LNCAP (cell line): Measurements from ENCODE around the gene OR10C1.

Source experiments
- TF ChIP-seq, protein P1 (sequence below): fragments of 450-650 bp; IDR thresholded peaks from 2 replicates; pipeline ENCODE4 v1.5.1; 2017; ENCODE audit warnings: mild to moderate bottlenecking

The OR10C1 gene

GRCh38 chr6:29489286-29489685 lies 50.2 kb downstream of the OR10C1 start:
- TF ChIP-seq, protein P1, sequence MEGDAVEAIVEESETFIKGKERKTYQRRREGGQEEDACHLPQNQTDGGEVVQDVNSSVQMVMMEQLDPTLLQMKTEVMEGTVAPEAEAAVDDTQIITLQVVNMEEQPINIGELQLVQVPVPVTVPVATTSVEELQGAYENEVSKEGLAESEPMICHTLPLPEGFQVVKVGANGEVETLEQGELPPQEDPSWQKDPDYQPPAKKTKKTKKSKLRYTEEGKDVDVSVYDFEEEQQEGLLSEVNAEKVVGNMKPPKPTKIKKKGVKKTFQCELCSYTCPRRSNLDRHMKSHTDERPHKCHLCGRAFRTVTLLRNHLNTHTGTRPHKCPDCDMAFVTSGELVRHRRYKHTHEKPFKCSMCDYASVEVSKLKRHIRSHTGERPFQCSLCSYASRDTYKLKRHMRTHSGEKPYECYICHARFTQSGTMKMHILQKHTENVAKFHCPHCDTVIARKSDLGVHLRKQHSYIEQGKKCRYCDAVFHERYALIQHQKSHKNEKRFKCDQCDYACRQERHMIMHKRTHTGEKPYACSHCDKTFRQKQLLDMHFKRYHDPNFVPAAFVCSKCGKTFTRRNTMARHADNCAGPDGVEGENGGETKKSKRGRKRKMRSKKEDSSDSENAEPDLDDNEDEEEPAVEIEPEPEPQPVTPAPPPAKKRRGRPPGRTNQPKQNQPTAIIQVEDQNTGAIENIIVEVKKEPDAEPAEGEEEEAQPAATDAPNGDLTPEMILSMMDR: no peak

DNA sequence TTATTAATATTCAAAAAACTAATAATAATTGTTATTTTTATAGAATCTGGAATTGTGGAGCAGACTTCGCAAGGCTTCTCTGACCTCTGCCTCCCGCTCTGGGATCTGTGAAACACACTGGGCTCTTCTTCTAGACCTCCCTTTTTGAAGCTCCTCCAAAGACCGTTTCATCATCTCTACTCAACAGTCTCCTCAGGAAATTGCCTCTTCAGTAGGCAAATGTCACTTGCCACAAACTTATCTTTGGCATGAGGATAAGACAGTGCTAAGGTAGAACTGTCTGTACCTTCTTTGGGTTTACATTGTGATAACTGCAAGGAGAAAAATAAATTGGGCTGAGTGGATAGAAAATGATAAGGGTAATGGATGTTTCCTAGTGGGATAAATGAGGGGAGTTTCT lies 50.9 kb downstream of the OR10C1 start:
- TF ChIP-seq, protein P1: no peak

GRCh38 chr6:29490552-29490951 lies 51.4 kb downstream of the OR10C1 start:
- TF ChIP-seq, protein P1: no peak
